Measurements from ENCODE around the gene DOCK9. TPM values are rescaled to one million over a fixed set of nuclear protein-coding genes. Genes with fewer than 3 reads are reported as not detected.

DOCK9 gene
- total and polyA plus RNA-seq, 2 donors = 63.5 to 84.4 TPM

DNA sequence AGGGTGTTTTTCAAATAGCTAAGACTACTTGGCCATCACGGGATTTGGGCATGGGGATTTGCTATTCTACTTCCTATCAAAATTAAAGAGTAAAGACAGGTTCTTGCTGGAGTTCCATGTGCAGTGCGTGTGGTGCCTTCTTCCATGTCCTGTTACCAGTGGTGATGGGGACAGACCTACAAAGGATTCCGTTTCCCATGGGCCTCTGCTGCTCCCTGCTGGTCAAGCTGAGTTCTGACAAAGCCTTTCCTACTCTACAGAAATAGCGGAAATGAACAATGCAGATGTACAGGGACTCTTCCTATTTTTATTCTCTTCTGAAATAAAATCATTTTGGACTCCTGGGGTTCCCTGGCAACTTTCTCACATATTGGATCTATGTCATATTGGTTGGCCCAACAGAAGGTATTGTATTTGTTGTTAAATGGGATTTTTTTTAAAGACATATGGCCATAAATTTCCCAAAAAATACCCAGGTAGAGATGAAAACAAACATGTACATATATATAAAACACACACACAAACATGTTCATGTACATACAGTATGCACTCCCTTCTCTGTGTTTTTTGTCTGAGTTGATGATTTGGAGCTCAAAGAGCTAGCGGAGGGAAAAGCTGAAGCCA lies 134.9 kb downstream of the DOCK9 start:
- Histone ChIP-seq H3K4me1 (ENCODE audit: insufficient read depth) (no peaks in the 10 kb centered on the region), H3K4me3 (ENCODE audit: low read depth, low read length) (no peak overlapping the region), H3K36me3 (ENCODE audit: insufficient read depth) (no peaks in the 10 kb centered on the region), H3K27ac (ENCODE audit: low read depth) (no peak overlapping the region)
- no peak for DNase-seq (ENCODE audit: extremely low spot score)
- whole genome bisulfite sequencing = 34% methylated on average over 5 of the region's 5 CpGs

DNA sequence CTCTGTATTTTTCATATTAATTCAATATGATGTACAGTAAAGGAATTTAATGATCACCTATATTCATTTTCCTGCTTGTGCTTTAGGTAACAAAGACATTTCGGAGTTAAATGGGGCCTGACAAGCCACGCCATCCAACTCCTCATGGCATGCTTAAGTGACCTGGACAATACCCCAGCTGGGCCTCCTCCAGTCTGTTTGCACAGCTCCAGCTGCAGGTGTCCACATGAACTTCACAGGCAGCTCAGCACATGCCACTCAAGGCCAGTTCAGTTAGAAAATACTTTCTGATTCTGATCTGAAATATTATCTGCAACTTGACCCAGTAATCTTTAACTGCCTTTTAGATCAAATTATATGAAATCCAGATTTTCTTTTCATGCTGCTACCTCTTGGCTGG lies 135.8 kb downstream of the DOCK9 start:
- 91% methylated on average over 2 of the region's 2 CpGs for WGBS
- no peaks in the 10 kb centered on the region for H3K4me1 ChIP-seq (ENCODE audit: insufficient read depth)
- no peaks in the 10 kb centered on the region for H3K36me3 ChIP-seq (ENCODE audit: insufficient read depth)
- no peak overlapping the region for H3K4me3 ChIP-seq (ENCODE audit: low read depth, low read length)
- DNase-seq (ENCODE audit: extremely low spot score) = no peak
- no peak overlapping the region for H3K27ac ChIP-seq (ENCODE audit: low read depth)

DNA sequence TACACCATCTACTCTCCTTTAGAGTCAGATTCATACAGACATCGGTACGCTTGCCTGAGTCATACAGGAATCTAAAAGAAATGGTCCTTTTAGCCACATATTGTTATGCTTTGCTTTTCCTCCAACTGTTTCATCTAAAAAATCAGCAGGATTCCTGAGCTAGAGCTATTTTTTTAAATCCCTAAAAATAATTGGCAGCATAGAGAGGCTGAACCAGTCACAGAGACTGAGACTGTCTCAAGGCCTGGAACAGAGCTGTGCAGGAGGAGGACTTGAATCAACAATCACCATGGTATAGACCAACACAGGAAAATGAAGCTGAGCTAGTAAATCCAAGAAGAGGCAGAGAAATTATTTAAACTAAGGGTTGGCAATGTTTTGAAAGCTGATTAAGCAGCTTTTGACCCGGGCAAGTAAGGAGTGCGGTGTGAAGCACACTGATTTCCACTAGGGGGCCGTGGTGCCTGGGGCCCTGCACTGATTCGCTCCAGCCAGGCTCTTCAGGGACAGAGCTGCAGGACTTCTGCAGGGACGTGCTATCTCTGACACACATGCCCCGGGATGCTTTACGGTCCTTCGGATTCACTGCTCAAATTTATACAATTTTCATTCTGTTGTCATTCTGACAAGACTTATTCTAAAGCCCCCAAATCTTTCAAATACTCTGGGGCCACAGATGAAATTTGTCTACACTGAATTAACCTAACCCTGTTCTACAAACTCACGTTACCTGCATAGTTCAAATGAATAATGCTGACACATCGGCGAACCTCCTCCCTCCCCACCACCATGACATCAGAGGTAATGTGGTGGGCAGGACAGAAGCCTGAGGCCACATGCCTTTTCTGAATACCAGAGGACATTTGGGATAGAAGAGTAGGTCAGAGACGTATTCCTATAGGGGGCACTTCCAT lies 137.8 kb downstream of the DOCK9 start:
- Histone ChIP-seq H3K36me3 (ENCODE audit: insufficient read depth) (no peaks in the 10 kb centered on the region), H3K4me1 (ENCODE audit: insufficient read depth) (no peaks in the 10 kb centered on the region), H3K27ac (ENCODE audit: low read depth) (no peak overlapping the region), H3K4me3 (ENCODE audit: low read depth, low read length) (no peak overlapping the region)
- 43% methylated on average over 14 of the region's 14 CpGs for WGBS
- no peak for DNase-seq (ENCODE audit: extremely low spot score)

DNA sequence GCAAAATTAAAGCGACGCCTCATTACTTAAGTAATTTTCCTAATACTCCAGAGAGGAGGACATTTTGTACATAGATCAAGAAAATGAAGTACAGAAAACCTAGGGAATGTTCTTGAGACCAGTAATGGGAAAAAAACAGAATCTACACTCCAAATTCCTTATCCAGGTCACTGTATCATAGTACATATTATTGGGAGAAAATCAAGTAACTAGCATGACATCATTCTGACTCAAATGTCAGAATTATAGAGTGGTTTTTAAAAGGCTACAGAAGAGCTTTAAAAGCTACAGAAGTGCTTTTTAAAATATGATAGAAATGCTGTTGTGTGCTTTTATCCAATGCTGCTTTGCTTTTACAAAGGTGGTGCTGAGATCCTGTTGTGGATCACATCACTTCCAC lies 139.1 kb downstream of the DOCK9 start:
- H3K36me3 ChIP-seq (ENCODE audit: insufficient read depth) = no peaks in the 10 kb centered on the region
- no peak for DNase-seq (ENCODE audit: extremely low spot score)
- no peak overlapping the region for H3K4me3 ChIP-seq (ENCODE audit: low read depth, low read length)
- 98% methylated on average over 2 of the region's 2 CpGs for WGBS
- no peak overlapping the region for H3K27ac ChIP-seq (ENCODE audit: low read depth)
- H3K4me1 ChIP-seq (ENCODE audit: insufficient read depth) = no peaks in the 10 kb centered on the region

DNA sequence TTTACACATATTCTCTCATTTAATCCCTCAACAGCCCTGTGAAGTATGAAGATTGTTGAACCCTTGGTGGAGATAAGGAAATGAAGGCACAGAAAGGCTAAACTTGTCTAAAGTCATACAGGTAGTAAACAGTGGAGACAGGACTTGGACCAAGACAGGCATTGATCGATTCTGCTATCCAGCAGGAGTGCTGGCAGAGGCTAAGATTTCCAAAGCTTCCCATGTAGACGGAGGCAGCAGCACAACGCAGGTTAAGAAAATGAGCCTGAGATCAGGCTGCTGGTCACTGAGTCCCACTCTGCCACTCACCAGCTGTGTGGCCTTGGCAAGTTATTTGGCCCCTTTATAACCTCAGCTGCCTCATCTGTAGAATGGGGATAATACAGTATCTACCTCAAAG lies 140.0 kb downstream of the DOCK9 start:
- no peaks in the 10 kb centered on the region for H3K36me3 ChIP-seq (ENCODE audit: insufficient read depth)
- H3K4me1 ChIP-seq (ENCODE audit: insufficient read depth) = no peaks in the 10 kb centered on the region
- no peak for DNase-seq (ENCODE audit: extremely low spot score)
- no peak overlapping the region for H3K27ac ChIP-seq (ENCODE audit: low read depth)
- no peak overlapping the region for H3K4me3 ChIP-seq (ENCODE audit: low read depth, low read length)
- WGBS = 92% methylated on average over 3 of the region's 3 CpGs

GRCh38 chr13:98835156-98835555 lies 142.7 kb downstream of the DOCK9 start:
- Histone ChIP-seq H3K4me3 (ENCODE audit: low read depth, low read length) (no peak overlapping the region), H3K27ac (ENCODE audit: low read depth) (no peak overlapping the region), H3K36me3 (ENCODE audit: insufficient read depth) (no peaks in the 10 kb centered on the region), H3K4me1 (ENCODE audit: insufficient read depth) (no peaks in the 10 kb centered on the region)
- WGBS = 68% methylated on average over 3 of the region's 3 CpGs
- no peak for DNase-seq (ENCODE audit: extremely low spot score)

- H3K36me3 ChIP-seq (ENCODE audit: insufficient read depth) = no peaks in the 10 kb centered on the region
- no peak overlapping the region for H3K27ac ChIP-seq (ENCODE audit: low read depth)
- no peaks in the 10 kb centered on the region for H3K4me1 ChIP-seq (ENCODE audit: insufficient read depth)
- H3K4me3 ChIP-seq (ENCODE audit: low read depth, low read length) = no peak overlapping the region
- 70% methylated on average over 7 of the region's 7 CpGs for WGBS
- DNase-seq (ENCODE audit: extremely low spot score) = no peak
These were observed 143.5 kb downstream of the DOCK9 start for GRCh38 chr13:98834254-98834960.

DNA sequence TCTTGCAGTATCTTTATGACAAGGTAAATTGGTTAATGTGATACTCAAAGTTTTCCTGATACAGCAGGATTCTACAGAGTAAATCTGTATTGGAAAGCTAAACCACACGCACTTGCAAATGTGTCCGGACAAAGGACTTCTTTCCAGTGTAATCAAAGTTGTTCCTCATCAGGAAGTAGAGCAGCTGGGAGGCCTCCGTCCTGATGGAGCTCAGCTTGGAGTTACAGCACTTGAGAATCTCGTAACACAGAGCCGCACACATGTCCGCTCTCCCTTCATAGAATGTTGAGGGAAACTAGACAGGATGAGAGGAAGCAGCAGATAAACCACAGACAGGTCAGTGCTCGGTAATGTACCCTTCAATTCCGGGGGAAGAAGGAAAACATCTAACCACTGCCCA lies 146.6 kb downstream of the DOCK9 start:
- no peak for DNase-seq (ENCODE audit: extremely low spot score)
- no peak overlapping the region for H3K27ac ChIP-seq (ENCODE audit: low read depth)
- 65% methylated on average over 8 of the region's 8 CpGs for WGBS
- H3K4me3 ChIP-seq (ENCODE audit: low read depth, low read length) = no peak overlapping the region
- no peaks in the 10 kb centered on the region for H3K4me1 ChIP-seq (ENCODE audit: insufficient read depth)
- H3K36me3 ChIP-seq (ENCODE audit: insufficient read depth) = peaks cover 3% of the 10 kb centered on the region

DNA sequence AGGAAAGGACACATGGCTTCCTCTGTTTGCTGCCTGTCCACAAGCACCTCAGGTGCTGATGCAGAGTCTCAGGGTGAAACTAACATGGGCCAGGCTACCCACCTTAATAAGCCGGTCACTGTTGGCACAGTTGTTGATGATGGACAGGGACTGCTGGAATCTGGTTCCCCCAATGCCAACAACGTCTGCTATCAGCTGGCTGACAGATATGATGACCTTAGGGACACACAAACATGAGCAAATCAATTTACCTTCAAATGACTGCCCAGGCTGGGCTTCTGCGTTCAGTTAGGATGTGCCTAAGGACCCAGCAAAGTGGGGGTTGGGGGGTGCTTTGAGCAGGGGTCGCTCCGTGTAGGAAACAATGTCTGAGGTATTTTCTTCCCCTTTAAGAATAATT lies 148.3 kb downstream of the DOCK9 start:
- Histone ChIP-seq H3K36me3 (ENCODE audit: insufficient read depth) (peaks cover 3% of the 10 kb centered on the region), H3K4me3 (ENCODE audit: low read depth, low read length) (no peak overlapping the region), H3K4me1 (ENCODE audit: insufficient read depth) (no peaks in the 10 kb centered on the region), H3K27ac (ENCODE audit: low read depth) (no peak overlapping the region)
- WGBS = 96% methylated on average over 5 of the region's 5 CpGs
- no peak for DNase-seq (ENCODE audit: extremely low spot score)

DNA sequence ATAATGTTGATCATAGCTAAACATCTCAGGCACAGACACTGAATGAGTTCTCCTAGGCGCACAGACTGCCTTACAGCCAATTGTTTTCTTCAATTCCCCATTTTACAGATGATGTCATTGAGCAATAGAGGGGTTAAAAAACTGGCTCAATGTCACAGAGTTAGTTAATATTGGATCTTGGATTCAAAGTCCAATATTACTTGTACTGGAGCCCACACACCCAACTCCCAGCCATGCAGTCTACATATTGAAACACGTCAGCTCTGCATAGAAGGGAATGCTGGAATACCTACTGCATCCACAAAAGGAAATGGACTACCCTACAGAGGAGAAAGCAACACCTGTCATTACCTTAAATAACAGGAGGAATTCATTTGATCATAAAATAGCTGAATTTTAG lies 149.2 kb downstream of the DOCK9 start:
- H3K4me3 ChIP-seq (ENCODE audit: low read depth, low read length) = no peak overlapping the region
- DNase-seq (ENCODE audit: extremely low spot score) = no peak
- H3K27ac ChIP-seq (ENCODE audit: low read depth) = no peak overlapping the region
- H3K36me3 ChIP-seq (ENCODE audit: insufficient read depth) = peaks cover 5% of the 10 kb centered on the region
- no peaks in the 10 kb centered on the region for H3K4me1 ChIP-seq (ENCODE audit: insufficient read depth)
- 99% methylated on average over 2 of the region's 2 CpGs for WGBS

GRCh38 chr13:98827449-98827848 lies 150.4 kb downstream of the DOCK9 start:
- H3K36me3 ChIP-seq (ENCODE audit: insufficient read depth) = peaks cover 5% of the 10 kb centered on the region
- no peaks in the 10 kb centered on the region for H3K4me1 ChIP-seq (ENCODE audit: insufficient read depth)
- H3K27ac ChIP-seq (ENCODE audit: low read depth) = no peak overlapping the region
- WGBS = 82% methylated on average over 14 of the region's 14 CpGs
- H3K4me3 ChIP-seq (ENCODE audit: low read depth, low read length) = no peak overlapping the region
- DNase-seq (ENCODE audit: extremely low spot score) = no peak

DNA sequence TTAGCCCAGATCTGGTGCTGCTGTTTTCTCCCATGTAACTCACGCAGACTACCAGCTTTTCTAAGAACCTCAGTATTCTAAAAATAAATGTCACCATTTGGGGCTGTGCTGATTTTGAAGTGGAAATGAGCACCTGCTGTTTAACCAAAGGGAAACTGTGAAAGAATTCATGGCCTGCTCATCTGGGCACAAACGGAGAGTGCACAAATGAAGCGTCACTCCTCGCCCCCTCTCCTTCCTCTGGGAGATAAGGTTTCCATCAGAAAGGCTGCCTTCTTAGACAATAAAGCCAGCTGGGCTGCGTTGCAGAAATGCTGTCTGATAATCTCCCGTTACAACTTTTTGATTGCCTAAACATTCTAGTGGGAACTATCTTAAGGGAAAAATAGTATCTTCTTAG lies 151.7 kb downstream of the DOCK9 start:
- H3K4me1 ChIP-seq (ENCODE audit: insufficient read depth) = no peaks in the 10 kb centered on the region
- H3K4me3 ChIP-seq (ENCODE audit: low read depth, low read length) = no peak overlapping the region
- no peak for DNase-seq (ENCODE audit: extremely low spot score)
- 63% methylated on average over 6 of the region's 6 CpGs for WGBS
- no peak overlapping the region for H3K27ac ChIP-seq (ENCODE audit: low read depth)
- peaks cover 5% of the 10 kb centered on the region for H3K36me3 ChIP-seq (ENCODE audit: insufficient read depth)

GRCh38 chr13:98825659-98826058 lies 152.2 kb downstream of the DOCK9 start:
- no peak for DNase-seq (ENCODE audit: extremely low spot score)
- H3K36me3 ChIP-seq (ENCODE audit: insufficient read depth) = peaks cover 5% of the 10 kb centered on the region
- H3K4me3 ChIP-seq (ENCODE audit: low read depth, low read length) = no peak overlapping the region
- no peaks in the 10 kb centered on the region for H3K4me1 ChIP-seq (ENCODE audit: insufficient read depth)
- 67% methylated on average over 8 of the region's 8 CpGs for WGBS
- no peak overlapping the region for H3K27ac ChIP-seq (ENCODE audit: low read depth)

Measured in urinary bladder (tissue), 4 donors.